NCI-H2107 treated with DMSO at 0.1 percent for 48 hours (cell line): ENCODE measurements around the gene STUM.
"Not testable (repeated sequence)": the region's sequence is repeated elsewhere in the genome, so short reads cannot be mapped to it uniquely, and the experiment has no call there.

Experiments
- DNase-seq: peaks from one replicate; lab custom pipeline; 2025; ENCODE audit not compliant: unreplicated experiment; lab: John Stamatoyannopoulos, UW

STUM gene

DNA sequence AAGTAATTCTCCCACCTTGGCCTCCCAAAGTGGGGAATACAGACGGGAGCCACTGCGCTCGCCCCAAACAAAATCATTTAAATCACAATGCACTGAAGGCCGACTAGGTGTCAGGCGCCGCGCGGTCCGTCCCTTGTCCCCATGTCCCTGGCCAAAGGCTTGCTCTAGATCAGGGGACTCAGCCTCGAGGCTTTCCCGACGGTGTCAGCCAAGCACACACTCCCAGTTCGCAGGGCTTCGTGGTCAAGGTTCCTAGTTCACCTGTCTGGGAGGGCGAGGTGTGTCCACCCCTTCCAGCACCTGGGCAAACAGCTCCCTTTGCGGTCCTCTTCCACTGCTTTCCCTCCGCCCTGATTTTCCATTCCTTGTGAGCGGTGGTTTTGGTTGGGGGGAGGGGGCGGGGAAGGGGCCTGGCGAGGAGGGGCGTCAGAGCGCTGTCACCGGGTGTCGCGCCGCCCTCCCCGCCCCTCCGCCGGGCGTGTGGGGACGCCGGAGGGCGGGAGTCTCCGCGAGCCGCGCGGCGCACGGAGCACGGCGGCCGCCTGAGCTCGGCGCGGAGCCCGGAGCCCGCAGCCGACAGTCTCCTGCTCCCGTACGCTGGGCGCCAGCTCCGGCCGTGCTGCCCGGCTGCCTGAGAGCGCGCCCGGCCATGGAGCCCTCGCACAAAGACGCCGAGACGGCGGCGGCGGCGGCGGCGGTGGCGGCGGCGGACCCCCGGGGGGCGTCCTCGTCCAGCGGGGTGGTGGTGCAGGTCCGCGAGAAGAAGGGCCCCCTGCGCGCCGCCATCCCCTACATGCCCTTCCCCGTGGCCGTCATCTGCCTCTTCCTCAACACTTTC lies at the start of gene STUM:
TSS of gene STUM (plus strand) at position 509 of the 838 bp plus-strand sequence. CDS start at position 650, 141 bp downstream.
- peak; percentile 44 for DNase-seq

- DNase-seq, result not testable (repeated sequence)
Observed at GRCh38 chr1:226499699-226500098, 48.9 kb upstream of the STUM start.

GRCh38 chr1:226506021-226506420 lies 42.5 kb upstream of the STUM start:
- DNase-seq, result no peak

- no peak for DNase-seq
Observed at GRCh38 chr1:226506921-226507320, 41.6 kb upstream of the STUM start.

- DNase-seq, result no peak
Observed at GRCh38 chr1:226510453-226510852, 38.1 kb upstream of the STUM start.

DNA sequence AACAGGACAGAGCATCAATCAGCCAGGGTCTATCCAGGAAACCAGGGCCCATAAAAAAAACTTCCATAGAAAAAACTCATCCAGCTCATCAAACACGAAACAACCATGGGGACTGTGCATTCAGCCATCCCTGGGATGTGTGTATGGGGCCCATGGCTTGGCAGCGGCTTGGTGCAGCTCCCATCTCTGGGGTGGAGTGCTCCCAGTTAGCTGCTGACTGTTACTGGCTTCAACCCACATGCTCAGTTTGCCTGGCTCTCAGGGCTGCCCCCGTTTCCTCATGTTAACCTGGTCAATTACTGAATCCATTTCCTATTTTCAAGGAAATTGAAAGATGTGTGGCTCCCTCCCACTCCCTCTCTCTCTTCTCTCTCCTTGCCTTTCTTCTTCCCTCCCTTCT lies 37.3 kb upstream of the STUM start:
- DNase-seq, result no peak

DNA sequence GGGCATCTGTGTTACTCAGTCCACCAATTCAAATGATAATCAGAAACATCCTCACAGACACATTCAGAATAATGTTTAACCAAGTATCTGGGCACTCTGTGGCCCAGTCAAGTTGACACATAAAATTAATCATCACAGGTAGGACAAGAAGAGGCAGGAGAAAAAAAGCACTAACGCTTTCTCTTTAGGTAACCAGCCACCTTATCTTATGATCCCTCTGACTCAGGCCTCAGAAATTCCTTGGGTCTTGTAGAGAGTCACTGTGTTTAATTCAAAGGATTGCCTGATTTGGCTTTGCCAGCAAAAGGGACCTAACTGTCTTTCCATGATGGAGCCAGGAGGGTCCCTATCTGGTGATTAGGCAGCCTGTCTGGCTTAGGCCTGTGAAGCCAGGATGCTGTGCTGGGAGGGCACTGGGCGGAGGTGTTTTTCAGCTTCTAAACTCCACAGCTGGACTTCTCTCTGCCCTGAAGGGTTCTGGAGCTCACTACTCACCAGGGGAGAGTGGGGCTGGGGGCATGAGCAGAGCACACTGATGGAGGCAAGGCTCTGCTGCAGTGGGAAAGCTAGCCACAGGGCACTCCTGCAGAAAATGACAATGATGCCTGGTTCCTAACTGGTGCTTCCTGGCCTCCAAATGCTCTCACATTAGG lies 36.4 kb upstream of the STUM start:
- no peak for DNase-seq

DNA sequence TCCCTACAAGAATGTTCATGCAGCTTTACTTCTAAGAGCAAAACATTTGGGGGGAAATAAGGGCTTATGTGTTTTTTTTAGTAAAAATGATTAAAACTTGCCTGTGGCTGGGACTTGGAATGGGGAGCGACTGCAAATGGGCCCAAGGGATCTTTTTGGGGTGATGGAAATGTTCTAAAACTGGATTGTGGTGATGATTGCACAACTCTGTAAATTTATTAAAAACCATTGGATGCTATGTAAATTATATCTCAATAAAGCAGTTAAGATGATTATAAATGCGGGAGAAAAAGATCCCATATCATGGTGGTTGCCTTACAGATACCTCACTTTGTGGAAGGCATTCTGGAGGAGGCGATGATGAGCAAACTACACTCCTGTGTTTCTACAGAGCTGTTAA lies 30.2 kb upstream of the STUM start:
- no peak for DNase-seq

- no peak for DNase-seq
Observed at GRCh38 chr1:226519135-226519534, 29.4 kb upstream of the STUM start.

DNA sequence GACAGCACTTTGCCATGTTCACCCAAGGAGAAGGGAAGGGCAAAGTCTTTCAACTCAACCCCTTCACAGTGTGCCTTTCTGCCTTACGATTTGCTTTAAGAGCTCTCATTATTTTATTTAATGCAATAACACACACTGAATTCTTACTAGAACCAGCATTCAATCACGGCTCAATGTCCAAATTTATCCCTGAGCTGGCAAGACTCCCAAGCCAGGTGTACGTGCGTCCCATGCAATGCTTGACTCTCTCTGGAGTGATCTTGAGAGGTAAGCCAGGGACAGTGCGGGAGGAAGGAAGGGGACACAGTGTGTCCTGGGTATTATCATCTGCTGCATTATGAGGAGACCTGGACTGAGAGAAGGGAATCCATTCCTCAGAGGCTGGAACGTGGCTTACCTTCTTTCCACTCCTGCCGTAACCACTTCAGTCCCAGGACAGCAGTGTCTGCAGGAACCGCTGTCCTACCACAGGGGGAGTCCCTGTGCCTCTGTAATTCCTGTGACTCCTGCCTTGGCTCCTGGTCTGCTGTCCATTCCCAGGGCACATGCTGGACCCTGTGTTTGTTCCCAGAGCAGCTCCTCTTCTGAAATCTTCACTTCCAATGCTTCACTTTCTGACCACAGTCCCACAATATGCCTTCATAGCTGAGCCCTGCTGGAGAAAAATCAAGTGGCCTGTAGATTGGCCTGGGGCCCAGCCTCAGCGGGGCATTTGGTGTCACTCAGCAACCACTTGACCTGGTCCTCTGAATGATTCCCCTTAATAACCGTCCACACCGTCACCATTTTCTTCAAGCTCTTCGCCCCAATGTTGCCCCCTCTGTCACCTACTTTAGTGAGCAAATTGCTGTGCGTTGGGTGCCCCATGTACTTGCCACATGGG lies 28.6 kb upstream of the STUM start:
- DNase-seq, result peak; percentile 31

GRCh38 chr1:226520640-226521355 lies 27.8 kb upstream of the STUM start:
- DNase-seq, result peak; percentile 51

GRCh38 chr1:226523646-226524406 lies 24.7 kb upstream of the STUM start:
- no peak for DNase-seq

- DNase-seq, result no peak
Observed at GRCh38 chr1:226524547-226524946, 24.0 kb upstream of the STUM start.

- no peak for DNase-seq
Observed at GRCh38 chr1:226525750-226526149, 22.8 kb upstream of the STUM start.

GRCh38 chr1:226526801-226527595 lies 21.6 kb upstream of the STUM start:
- no peak for DNase-seq

DNA sequence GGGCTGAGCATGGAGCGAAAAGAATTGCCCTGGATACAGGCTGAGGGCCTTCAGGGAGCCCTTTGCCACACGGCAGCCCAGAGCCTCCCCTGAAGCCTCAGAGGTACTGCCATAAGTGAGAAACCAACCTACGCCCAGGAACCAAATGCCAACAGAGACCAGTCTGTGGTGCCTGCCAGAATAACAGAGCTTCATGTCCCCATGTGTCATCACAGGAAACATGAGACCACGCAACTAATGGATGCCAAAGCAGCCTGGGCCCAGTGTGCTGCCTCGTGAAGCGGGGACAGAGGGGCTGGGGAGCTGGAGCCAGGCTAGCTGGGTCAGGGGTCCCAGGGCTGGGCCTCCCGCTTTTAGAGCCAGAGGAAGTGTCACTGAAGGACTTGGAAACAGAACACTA lies 18.7 kb upstream of the STUM start:
- no peak for DNase-seq

DNA sequence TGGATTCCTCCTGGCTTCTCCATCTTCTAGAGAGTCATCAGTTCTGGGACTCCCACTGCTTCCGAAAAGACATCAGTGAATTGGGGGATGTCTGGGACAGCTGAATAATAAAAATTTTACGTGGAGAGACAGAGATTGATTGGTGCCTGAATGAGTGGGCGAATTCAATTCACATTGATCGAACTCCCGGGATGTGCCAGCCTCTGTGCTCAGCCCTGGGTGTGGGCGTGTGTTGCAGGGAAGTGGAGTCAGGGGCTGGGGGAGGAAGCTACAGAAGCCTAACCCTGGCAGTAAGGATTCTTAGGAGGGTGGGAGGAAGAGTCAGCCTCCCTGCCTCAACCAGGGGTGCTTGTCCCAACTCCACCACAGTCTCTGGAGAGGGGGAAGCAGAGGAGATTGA lies 18.0 kb upstream of the STUM start:
- no peak for DNase-seq

GRCh38 chr1:226531360-226532093 lies 17.0 kb upstream of the STUM start:
- no peak for DNase-seq

DNA sequence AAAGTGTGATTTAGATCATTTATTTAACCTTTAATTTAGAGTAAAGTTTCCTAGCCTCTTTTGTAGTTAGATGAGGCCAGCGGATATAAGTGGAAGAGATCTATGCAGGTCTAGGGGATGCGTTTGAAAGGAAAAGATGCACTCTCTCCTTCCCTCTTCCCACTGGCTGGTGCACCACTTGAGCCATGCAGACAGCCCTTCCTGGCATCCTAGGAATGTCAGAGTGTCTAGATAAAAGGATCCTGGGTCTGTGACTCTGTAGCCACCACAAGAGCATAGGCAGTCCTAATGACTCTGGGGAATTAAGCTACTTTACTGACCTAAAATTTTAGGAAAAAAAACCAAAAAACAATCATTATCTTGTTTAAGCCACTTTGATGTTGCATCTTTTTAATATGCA lies 16.0 kb upstream of the STUM start:
- DNase-seq, result no peak
